Vagina (tissue), 2 donors: Measurements from ENCODE around the gene MAPK8IP2. TPM values are rescaled to one million over a fixed set of nuclear protein-coding genes. Genes with fewer than 3 reads are reported as not detected.
"Not testable (repeated sequence)": the region's sequence is repeated elsewhere in the genome, so short reads cannot be mapped to it uniquely, and the experiment has no call there.

Source experiments
- DNase-seq, 2 donors: peaks; one replicate each; pipeline ENCODE4 v3.0.0-alpha.2; 2017; ENCODE audit errors: extremely low spot score in 2 of 2
- H3K27ac ChIP-seq: fragments of 200-600 bp; sonication (generic); one replicate; pipeline ENCODE4 v1.5.1; 2019
- H3K27me3 ChIP-seq: fragments of 200-600 bp; sonication (generic); one replicate; pipeline ENCODE4 v1.5.1; 2019
- H3K36me3 ChIP-seq, 2 donors: fragments of 200-600 bp; sonication (generic); one replicate each; pipeline ENCODE4 v1.5.1; 2017 to 2019
- H3K4me1 ChIP-seq: fragments of 200-600 bp; sonication (generic); one replicate; pipeline ENCODE4 v1.5.1; 2019
- H3K4me3 ChIP-seq, 2 donors: fragments of 200-600 bp; sonication (generic); 1 replicate in 1 of 2; 2 replicates in 1 of 2; pipeline ENCODE4 v1.5.1; 2016 to 2019
- H3K9me3 ChIP-seq: fragments of 200-600 bp; sonication (generic); one replicate; pipeline ENCODE4 v1.5.1; 2019
- POLR2A ChIP-seq, 2 donors: fragments of 450-650 bp; IDR thresholded peaks; one replicate each; pipeline ENCODE4 v1.6.1; 2017; ENCODE audit warnings: antibody characterized with exemption in 2 of 2, mild to moderate bottlenecking in 2 of 2, moderate library complexity in 2 of 2
- POLR2AphosphoS5 ChIP-seq, 2 donors: sonication (generic); formaldehyde crosslinking; IDR thresholded peaks; one replicate each; pipeline ENCODE4 v1.9.0; 2017; ENCODE audit warnings: antibody characterized with exemption in 2 of 2, mild to moderate bottlenecking in 2 of 2, low read depth in 1 of 2; ENCODE audit not compliant: insufficient read depth in 1 of 2
- intact Hi-C: fragments of 100-400 bp; cut with DNase I; formaldehyde crosslinking; loops from one replicate; pipeline ENCODE4 v1.15.1; 2023
- total RNA-seq: library from RNA; depleted of rRNA; stranded (reverse); fragments of >200 nt; gene quantifications from one replicate; pipeline ENCODE4 v1.2.3, GENCODE V29; 2016
- TF ChIP-seq, protein P1 (sequence below), 3 experiments: fragments of 450-650 bp in 2 of 3; fragments of 200-600 bp in 1 of 3; sonication (generic) in 1 of 3; IDR thresholded peaks; one replicate each; pipeline ENCODE4 v1.5.1; 2017 to 2019; ENCODE audit warnings: antibody characterized with exemption in 3 of 3, mild to moderate bottlenecking in 2 of 3, moderate library complexity in 2 of 3

Gene MAPK8IP2
- total RNA-seq, 1 donor from 2014 or later = 3.2 TPM

DNA sequence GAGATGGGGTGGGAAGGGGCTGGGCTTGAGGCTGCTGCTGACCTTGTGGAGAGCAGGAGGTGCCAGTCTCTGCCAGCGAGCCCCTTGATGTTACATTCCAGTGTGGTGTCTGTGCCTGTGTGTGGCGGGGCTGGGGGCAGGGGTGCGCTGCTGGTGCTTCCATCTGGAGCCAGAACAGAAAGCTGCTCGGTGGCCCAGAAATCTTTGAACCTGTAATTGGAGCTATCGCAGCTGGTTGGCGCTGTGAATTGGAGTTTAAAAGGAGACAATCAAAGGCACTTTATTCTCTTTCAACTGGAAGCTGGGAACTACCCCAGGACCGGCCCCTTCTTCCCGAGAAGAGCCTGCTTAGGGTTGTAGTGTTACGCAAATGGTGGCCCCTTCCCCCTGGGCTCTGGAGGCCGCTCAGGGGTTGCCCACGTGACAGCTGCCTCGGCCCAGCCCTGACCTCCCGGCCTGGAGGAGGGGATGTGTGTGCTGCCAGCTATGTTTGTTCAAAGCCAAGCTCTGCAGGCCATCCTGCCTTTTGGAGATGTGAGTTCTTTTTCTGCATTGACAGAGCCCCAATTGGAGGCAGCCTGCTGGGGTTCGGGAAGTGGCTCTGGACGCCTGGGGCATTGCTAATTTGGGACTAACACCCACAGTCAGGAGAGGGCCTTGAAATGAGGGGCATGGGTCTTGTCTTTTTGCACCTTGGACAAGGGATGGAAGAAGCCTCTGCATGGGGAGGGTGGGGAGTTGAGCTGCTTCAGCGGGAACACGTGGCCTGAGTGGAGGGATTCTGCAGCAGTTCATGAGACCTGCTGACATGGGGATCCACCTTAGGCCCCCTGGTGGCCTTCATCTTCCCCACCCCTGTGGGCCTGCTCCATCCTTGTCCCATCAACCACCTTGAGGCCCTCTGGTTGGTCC lies 41.4 kb downstream of the MAPK8IP2 start:
- peak; percentile 13 to 16 for TF ChIP-seq POLR2AphosphoS5 (IDR thresholded peaks at IDR 0.05; ENCODE audit: insufficient read depth in 1 of 2, low read depth in 1 of 2)
- no peak for TF ChIP-seq POLR2A (IDR thresholded peaks at IDR 0.05)
- no peak for DNase-seq
- Histone ChIP-seq H3K27ac (no peak overlapping the region), H3K36me3 (no peaks in the 10 kb centered on the region), H3K27me3 (no peaks in the 10 kb centered on the region), H3K9me3 (no peaks in the 10 kb centered on the region), H3K4me3 (no peak overlapping the region), H3K4me1 (peaks cover 11% of the 10 kb centered on the region)
- intact Hi-C loops = no loop called here

DNA sequence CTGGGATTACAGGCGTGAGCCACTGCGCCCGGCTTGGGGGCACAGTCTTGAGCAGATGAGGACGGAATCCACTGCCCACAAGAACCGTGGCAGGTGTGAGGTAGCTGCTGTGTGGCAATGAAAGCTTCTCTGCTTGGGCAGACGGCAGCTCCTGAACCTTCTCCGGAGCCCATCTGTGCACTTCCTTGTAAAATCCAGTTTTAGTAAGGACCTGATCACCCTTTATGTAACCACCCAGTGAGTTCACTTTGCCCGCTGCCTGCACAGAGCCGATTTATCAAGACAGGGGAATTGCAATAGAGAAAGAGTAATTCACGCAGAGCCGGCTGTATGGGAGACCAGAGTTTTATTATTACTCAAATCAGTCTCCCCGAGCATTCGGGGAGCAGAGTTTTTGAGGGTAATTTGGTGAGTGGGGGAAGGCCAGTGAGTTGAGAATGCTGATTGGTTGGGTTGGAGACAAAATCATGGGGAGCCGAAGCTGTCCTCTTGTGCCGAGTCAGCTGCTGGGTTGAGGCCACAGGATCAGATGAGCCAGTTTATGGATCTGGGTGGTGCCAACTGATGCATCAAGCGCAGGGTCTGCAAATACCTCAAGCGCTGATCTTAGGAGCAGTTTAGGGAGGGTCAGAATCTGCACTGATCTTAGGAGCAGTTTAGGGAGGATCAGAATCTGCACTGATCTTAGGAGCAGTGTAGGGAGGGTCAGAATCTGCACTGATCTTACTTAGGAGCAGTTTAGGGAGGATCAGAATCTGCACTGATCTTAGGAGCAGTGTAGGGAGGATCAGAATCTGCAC lies 42.6 kb downstream of the MAPK8IP2 start:
- H3K27me3 ChIP-seq, H3K4me3 ChIP-seq, DNase-seq, H3K9me3 ChIP-seq, H3K27ac ChIP-seq, H3K36me3 ChIP-seq, intact Hi-C loops: not testable (repeated sequence)
- H3K4me1 ChIP-seq = peaks cover 11% of the 10 kb centered on the region

DNA sequence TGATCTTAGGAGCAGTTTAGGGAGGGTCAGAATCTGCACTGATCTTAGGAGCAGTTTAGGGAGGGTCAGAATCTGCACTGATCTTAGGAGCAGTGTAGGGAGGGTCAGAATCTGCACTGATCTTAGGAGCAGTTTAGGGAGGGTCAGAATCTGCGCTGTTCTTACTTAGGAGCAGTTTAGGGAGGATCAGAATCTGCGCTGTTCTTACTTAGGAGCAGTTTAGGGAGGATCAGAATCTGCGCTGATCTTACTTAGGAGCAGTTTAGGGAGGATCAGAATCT lies 43.2 kb downstream of the MAPK8IP2 start:
- H3K4me1 ChIP-seq = peaks cover 11% of the 10 kb centered on the region
- DNase-seq, H3K4me3 ChIP-seq, H3K27ac ChIP-seq, H3K27me3 ChIP-seq, H3K9me3 ChIP-seq, H3K36me3 ChIP-seq, intact Hi-C loops: not testable (repeated sequence)

DNA sequence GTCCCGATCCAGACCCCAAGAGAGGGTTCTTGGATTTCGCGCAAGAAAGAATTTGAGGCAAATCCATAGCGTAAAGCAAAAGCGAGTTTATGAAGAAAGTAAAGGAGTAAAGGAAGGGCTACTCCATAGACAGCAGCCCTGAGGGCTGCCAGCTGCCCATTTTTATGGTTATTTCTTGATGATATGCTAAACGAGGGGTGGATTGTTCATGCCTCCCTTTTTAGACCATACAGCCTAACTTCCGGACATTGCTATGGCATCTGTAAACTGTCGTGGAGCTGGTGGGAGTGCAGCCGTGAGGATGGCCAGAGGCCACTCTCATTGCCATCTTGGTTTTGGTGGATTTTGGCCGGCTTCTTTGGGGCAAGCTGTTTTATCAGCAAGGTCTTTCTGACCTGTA lies 52.7 kb downstream of the MAPK8IP2 start:
- no peak overlapping the region for H3K4me3 ChIP-seq
- no peak for TF ChIP-seq POLR2AphosphoS5 (IDR thresholded peaks at IDR 0.05; ENCODE audit: insufficient read depth in 1 of 2, low read depth in 1 of 2)
- no peak for DNase-seq
- H3K27me3 ChIP-seq = no peaks in the 10 kb centered on the region
- no peaks in the 10 kb centered on the region for H3K36me3 ChIP-seq
- H3K9me3 ChIP-seq = no peaks in the 10 kb centered on the region
- no peak overlapping the region for H3K27ac ChIP-seq
- intact Hi-C loops = no loop called here
- no peaks in the 10 kb centered on the region for H3K4me1 ChIP-seq

DNA sequence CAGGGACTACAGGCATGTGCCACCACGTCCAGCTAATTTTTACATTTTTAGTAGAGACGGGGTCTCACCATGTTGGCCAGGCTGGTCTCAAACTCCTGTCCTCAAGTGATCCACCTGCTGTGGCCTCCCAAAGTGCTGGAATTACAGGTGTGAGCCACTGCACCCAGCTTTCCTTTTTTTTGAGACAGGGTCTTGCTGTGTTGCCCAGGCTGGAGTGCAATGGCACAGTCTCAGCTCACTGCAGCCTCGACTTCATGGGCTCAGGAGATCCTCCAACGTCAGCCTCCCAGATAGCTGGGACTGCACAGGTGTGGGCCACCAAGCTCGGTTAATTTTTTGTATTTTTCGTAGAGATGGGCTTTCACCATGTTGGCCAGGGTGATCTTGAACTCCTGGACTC lies 54.1 kb downstream of the MAPK8IP2 start:
- H3K4me3 ChIP-seq, intact Hi-C loops, H3K36me3 ChIP-seq, H3K4me1 ChIP-seq, H3K27ac ChIP-seq, H3K9me3 ChIP-seq, DNase-seq, H3K27me3 ChIP-seq: not testable (repeated sequence)

DNA sequence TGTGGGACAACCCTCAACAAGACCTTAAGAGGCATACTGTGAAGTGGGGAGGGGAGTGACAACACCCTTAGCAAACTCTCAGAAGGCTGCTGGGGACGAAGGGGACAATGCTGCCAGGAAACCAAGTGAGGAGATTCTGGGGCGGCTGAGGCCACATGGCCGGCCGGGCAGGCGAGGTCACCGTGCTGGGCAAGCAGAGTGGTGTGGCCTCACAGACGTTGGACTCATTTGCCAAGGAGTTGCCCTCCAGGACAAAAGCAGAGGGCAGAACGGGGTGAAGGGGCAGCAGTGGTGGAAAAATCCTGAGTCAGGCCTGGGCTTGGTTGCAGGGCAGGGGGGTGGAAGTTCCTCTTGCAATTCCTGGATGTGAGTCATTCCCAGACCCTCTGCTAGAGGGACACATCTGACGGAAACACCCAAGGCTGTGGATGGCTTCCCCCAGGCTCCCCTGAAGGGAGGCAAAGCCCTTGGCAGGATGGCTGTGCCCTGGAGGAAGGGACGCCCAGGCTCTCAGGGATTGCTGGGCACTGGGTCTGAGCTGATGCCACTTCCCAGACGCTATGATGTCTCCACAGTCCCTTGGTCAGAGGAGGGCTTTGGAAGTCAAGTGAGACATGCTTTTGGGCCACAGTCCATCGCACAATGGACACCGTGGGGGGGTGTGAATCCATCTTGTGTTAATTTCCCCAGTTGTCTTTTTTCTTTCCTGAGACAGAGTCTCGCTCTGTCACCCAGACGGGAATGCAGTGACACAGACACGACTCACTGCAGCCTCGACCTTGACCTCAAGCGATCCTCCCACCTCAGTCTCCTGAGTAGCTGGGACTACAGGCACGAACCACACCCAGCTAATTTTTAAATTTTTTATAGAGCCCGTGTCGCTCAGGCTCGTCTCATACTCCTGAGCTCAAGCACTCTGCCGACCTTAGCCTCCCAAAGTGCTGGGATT lies 55.8 kb downstream of the MAPK8IP2 start:
- DNase-seq = no peak
- no peaks in the 10 kb centered on the region for H3K4me1 ChIP-seq
- TF ChIP-seq POLR2AphosphoS5 (IDR thresholded peaks at IDR 0.05; ENCODE audit: insufficient read depth in 1 of 2, low read depth in 1 of 2) = peak; percentile 57 to 64
- no peak for TF ChIP-seq POLR2A (IDR thresholded peaks at IDR 0.05)
- no peaks in the 10 kb centered on the region for H3K27me3 ChIP-seq
- H3K4me3 ChIP-seq = no peak overlapping the region
- no peaks in the 10 kb centered on the region for H3K9me3 ChIP-seq
- no peaks in the 10 kb centered on the region for H3K36me3 ChIP-seq
- intact Hi-C loops = no loop called here
- no peak overlapping the region for H3K27ac ChIP-seq

DNA sequence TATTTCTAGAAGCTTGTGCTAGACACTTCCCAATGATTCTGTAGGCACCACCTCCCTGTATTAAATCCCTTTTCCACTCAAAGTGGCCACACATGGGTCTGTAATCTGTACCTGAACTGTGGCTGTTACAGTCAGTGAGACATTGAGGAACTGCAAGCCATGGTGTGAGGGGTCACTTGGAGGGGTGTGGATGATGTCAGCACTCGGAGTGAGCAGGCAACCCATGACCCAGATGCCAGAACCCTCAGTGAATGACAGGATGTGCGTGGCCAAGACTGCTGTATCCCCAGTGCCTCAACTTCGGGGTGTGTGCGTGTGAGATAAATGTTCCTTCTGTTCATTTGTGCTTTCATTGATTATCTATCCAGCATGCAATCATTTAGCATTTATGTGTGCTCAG lies 57.3 kb downstream of the MAPK8IP2 start:
- intact Hi-C loops = no loop called here
- H3K36me3 ChIP-seq = no peaks in the 10 kb centered on the region
- TF ChIP-seq POLR2A (IDR thresholded peaks at IDR 0.05) = no peak
- TF ChIP-seq, protein P1, sequence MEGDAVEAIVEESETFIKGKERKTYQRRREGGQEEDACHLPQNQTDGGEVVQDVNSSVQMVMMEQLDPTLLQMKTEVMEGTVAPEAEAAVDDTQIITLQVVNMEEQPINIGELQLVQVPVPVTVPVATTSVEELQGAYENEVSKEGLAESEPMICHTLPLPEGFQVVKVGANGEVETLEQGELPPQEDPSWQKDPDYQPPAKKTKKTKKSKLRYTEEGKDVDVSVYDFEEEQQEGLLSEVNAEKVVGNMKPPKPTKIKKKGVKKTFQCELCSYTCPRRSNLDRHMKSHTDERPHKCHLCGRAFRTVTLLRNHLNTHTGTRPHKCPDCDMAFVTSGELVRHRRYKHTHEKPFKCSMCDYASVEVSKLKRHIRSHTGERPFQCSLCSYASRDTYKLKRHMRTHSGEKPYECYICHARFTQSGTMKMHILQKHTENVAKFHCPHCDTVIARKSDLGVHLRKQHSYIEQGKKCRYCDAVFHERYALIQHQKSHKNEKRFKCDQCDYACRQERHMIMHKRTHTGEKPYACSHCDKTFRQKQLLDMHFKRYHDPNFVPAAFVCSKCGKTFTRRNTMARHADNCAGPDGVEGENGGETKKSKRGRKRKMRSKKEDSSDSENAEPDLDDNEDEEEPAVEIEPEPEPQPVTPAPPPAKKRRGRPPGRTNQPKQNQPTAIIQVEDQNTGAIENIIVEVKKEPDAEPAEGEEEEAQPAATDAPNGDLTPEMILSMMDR (IDR thresholded peaks at IDR 0.05) = no peak
- TF ChIP-seq POLR2AphosphoS5 (IDR thresholded peaks at IDR 0.05; ENCODE audit: insufficient read depth in 1 of 2, low read depth in 1 of 2) = no peak
- no peaks in the 10 kb centered on the region for H3K9me3 ChIP-seq
- no peaks in the 10 kb centered on the region for H3K27me3 ChIP-seq
- no peak overlapping the region for H3K4me3 ChIP-seq
- DNase-seq = no peak
- H3K4me1 ChIP-seq = no peaks in the 10 kb centered on the region
- H3K27ac ChIP-seq = no peak overlapping the region

DNA sequence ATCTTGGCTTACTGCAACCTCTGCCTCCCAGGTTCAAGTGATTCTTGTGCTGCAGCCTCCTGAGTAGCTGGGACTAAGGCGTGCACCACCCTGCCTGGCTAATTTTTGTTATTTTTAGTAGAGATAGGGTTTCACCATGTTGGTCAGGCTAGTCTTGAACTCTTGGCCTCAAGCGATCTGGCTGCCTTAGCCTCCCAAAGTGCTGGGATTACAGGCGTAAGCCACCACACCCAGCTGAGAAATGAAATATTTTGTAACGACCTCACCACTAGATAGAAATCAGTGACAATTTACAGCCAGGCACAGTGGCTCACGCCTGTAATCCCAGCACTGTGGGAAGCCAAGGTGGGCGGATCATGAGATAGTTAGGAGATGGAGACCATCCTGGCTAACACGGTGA lies 59.1 kb downstream of the MAPK8IP2 start:
- H3K4me1 ChIP-seq, H3K4me3 ChIP-seq, H3K36me3 ChIP-seq, H3K27ac ChIP-seq, DNase-seq, H3K27me3 ChIP-seq, H3K9me3 ChIP-seq, intact Hi-C loops: not testable (repeated sequence)
